GM21390 (cell line): Measurements from ENCODE around the gene LILRA6.
"Not testable (repeated sequence)": the region's sequence is repeated elsewhere in the genome, so short reads cannot be mapped to it uniquely, and the experiment has no call there.

Source experiments
- ATAC-seq: cut with Tn5 transposase; IDR thresholded peaks from one replicate; pipeline ENCODE4 v1.9.1; 2021; ENCODE audit not compliant: unreplicated experiment

LILRA6 gene

DNA sequence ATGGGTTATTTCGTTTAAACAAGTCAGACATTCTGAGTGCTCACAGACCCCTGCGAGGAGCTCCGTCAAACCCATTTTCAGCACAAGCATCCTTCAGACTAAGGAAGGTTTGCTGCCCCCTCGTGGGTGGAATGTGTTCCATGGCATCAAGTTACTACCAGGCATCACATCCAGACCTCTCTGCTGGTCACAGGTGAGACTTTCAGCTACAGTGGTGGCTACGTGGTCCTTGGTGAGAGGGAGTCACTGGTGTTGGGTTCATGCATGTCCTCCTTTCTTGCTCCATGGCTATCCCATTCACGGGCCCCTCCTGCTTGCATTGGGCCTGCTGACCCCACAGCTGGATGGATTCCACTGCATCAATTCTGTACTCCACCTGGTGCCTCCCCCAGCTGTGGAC is 23.5 kb upstream of the LILRA6 start:
- no peak for ATAC-seq

DNA sequence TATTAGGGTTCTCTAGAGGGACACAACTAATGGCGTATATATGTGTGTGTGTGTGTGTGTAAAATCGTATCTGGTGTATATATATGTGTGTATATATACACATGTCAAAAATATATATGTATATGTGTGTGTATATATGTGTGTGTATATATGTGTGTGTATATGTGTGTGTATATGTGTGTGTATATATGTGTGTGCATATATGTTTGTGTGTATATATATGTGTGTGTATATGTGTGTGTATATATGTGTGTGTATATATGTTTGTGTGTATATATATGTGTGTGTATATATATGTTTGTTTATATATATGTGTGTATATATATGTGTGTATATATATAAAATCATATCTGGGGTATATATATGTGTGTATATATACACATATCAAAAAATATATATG is 19.9 kb upstream of the LILRA6 start:
- ATAC-seq: no peak

DNA sequence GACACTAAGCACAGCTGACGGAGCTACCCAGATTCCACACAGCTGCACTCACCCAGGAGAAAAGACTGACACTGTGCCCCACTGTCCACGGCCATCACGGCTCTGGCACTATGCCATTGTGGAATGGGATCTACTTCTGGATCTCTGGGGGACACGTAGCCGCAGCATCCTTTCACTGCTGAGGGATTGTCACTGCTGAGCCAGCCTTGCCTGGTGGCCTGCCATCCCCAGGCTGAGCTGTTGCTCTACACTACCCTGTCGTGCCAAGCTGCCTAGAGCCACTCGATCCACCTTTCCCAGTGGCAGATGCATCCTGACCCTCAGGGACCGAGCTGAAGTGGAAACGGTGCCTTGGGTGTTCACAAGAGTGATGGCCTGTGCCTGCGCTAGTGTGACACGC is 19.5 kb upstream of the LILRA6 start:
- no peak for ATAC-seq

GRCh38 chr19:54257116-54257480 is 14.5 kb upstream of the LILRA6 start, which contains the start of gene LILRB5:
Gene LILRB5, minus strand, starts transcription at chr19:54257273. Its CDS starts 80 bp downstream, at chr19:54257193.
- no peak for ATAC-seq

DNA sequence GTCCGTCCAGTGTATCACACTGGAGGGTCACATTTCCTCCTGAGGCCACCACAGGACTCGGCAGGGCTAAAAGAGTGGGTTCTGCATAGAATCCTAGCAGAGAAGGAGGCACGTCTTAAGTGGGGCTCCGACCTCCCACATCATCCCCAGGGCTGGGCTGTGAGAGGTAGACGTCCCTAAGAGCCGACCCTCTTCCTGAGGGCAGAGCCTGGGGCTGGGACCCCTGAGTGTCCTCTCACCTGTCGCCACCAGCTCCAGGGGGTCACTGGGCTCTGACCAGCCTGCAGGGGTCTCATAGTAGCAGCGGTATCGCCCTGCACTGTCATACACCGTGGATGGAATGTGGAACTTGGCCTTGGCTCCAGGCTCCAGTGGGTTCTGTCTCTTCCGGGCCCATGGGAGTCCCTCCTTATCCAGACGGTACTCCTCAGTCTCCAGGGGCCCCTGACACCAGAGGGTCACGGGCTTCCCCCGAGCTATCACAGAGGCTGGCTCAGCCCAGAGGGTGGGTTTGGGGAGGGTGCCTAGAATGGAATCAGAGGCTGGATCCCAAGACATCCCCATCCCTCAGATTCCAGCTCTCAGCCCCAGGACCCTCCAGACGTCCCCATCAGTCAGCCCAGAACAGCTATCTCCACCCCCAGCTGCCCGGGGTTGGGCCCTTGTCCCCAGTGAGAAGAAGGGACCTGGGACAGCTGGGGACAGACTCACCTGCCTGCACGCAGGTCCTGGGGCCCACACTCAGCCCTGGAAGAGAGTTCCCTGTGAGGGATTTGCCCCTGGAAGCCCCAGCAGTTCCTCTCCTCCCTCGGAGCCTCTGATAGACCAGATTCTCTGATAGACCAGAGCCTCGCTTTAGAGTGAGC is 13.9 kb upstream of the LILRA6 start:
- ATAC-seq: no peak

GRCh38 chr19:54255105-54255775 is 12.7 kb upstream of the LILRA6 start:
- ATAC-seq: no peak

DNA sequence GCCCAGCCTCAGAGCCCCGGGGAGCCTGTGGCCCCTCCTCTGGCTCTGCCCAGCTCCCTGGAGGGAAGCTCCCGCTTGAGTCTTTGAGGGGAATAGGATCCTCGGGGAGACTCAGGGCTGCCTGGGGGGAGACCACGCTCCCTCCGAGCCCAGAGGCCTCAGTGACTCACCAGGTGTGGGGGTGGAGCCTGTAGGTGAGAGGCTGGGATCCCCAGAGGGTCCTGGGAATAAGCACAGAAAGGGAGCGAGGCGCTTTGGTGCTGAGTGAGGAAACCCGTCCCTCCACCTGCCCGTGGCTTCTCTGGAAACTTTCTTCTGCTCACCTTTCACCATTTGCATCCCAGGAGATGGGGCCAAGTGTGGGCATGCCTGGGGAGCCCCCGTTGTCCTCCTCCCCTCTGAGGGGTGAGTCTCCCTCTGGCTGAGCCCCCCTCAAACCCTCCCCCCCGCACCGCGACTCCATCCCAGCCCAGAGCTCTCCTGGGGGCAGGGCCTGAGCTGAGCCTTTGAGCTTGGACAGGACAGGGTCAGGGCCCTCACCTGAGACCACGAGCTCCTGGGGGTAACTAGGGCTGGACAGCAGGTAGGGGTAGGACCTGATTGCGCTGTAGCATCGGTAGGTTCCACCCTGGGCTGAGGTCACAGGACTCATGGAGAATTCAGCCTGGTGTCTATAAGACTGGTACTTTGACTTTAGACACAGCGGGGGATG is 11.8 kb upstream of the LILRA6 start:
- ATAC-seq: no peak

- no peak for ATAC-seq
These were observed 11.0 kb upstream of the LILRA6 start for GRCh38 chr19:54253331-54254194.

DNA sequence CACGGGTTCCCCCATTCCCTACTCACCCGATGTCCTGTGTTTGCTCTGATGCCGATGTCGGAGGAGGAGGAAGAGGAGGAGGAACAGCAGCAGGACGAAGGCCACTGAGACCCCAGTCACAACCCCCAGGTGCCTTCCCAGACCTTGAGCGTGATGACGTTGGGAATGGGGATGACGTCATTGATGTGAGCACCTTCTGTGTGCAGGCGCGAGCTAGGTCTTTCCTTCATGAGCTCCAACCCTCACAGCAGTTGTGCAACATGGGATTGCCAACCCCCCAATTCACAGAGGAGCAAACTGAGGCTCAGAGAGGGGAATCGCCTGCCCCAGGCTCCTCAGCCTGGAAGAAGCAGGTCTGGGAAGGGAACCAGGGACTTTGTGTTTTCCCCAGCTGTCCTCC is 10.3 kb upstream of the LILRA6 start:
- no peak for ATAC-seq

DNA sequence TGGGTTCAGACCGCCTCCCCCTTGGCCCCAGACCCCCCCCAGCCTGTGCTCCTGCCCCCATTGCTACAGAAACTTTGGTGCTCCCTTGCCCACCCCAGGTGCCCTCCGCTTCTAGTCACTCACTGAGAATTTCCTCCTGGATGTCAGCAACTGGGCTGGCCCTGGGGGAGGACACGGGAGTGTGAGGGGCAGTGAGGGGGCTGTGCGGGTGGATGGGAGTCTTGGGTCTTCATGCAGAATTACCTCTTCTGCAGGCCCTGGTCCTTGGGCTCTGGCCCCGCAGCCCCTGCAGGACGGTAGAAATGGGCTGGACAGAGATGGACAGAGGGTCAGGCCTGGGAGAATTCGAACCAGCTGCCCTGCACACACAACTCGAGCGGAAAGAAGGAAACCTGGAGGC is 9.7 kb upstream of the LILRA6 start:
- no peak for ATAC-seq

DNA sequence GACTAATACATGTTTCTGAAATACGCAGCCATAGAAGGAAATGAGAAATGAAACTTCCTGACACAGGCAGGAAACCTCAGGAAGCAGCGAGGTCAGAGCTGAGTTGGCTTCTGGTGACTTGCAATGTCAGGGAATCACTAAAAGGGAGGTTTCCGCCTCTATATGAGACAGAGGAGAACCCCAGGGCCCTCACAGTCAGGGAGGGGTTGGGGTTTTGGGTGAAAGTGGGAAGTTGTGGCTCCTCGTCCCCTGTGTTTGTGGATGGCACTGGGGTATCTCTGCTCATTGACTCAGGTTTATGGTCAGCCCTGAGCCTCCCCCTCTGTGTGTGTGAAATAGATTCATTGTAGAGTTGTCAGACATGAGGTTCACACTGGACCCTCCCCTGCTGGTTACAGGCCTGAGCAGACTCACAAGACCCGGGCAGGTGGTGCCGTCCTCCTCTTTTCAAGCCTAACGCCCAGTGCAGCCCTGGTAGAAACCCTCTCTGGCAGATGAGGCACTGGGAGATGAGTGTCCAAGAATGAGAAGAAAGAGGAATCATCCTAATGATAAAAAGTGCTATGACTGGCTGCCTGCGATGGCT is 5.5 kb upstream of the LILRA6 start:
- no peak for ATAC-seq

- no peak for ATAC-seq
These were observed 4.7 kb upstream of the LILRA6 start for GRCh38 chr19:54247106-54247930.

DNA sequence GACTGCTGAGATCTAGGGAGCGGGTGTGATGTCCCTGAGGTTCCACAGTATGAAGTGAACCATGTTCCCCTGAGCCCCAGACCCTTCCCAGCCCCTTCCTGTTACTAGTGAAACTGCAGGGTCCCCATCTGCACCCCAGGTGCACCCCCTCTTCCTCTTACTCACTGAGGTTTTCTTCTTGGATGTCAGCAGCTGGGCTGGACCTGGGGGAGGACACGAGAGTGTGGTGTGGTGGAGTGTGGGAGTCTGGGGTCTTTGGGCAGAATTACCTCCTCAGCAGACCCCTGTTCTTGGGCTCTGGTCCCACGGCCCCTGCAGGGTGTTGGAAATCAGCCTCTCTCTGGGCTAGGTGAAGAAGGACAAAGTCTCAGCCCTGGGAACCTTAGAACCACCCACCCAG is 3.3 kb upstream of the LILRA6 start:
- no peak for ATAC-seq

DNA sequence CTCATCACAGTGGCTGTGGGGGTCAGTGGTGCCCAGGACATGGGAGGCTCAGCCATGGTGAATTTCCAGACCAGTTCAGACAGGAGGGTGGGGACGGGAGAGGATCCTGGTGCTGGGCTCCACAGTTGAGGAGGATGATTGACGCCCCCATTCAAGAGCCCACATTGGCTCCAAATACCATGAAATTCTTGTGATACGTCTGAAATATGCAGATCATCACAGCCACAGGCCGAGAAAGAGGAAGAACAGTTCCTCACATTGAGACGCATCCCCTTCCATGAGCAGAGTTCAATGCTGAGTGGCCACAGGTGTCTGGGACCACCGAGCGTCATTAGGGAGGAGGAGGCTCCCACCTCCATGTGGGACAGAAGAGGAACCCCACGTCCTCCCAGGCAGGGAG is 1.2 kb upstream of the LILRA6 start:
- not testable (repeated sequence) for ATAC-seq

DNA sequence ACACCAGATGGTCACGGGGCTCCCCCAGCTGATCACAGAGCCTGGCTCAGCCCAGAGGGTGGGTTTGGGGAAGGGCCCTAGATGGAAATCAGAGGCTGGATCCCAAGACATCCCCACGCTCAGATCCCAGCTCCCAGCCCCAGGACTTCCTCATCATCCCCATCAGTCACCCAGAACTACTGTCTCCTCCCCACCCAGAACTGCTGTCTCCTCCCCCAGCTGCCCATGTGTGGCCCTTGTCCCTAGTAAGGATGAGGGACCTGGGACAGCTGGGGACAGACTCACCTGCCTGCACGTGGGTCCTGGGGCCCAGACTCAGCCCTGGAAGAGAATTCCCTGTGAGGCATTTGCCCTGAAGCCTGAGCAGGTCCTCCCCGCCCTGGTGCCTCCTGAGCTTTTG is 356 bp downstream of the LILRA6 start:
- not testable (repeated sequence) for ATAC-seq

DNA sequence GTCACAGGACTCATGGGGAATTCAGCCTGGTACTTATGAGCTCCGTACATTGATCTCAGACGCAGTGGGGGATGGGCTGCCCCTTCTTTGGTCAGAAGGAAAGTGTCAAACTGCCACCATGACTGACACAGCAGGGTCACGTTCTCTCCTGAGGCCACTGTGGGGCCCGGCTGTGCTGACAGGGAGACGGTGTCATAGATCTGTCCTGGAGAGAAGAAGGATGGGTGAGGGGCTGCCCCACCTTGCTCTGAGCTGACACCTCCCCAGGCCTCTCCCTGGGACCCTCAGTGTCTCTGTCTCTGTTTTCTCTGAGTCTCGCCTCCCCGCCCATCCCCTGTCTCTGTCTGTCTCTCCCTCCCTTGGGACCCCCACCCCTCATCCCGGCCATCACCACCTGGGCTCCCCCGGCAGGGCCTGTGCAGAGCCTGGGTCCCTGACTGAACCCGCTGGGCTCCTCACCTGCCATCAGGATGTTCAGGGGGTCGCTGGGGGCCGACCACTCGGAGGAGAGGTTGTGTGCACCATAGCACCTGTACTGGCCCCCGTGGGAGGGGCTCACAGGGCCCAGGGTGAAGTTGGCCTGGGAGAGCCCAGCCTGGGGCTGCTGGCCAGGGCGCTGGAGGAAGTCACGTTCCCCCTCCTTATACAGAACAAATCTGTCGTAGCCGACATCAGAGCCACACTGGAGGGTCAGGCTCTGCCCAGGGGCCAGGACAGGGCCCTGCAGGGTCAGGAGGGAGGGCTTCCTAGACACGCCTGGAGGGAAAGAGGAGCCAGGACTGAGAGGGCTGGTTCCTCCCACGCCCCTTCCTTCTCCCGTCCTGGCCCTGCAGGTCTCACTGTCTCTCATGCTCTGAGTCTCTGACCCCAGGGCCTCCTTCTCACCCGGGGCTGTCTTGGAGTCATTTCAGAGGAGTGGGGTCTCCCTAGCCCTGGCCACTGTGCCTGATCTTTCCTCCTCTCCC is 1.9 kb downstream of the LILRA6 start:
- ATAC-seq: not testable (repeated sequence)

- not testable (repeated sequence) for ATAC-seq
These were observed 2.9 kb downstream of the LILRA6 start for GRCh38 chr19:54239491-54240371.
